HepG2 (cell line): Measurements from ENCODE around the gene ZCCHC3. TPM values are rescaled to one million over a fixed set of nuclear protein-coding genes. Genes with fewer than 3 reads are reported as not detected.
A peak's percentile ranks its signal among the peaks of the same experiment; 100 is the strongest.

ENCODE experiments used
- ATF1 ChIP-seq: IDR thresholded peaks from 2 replicates; pipeline ENCODE4 v1.6.1; 2016; ENCODE audit warnings: mild to moderate bottlenecking, control low read depth
- ATF7 ChIP-seq, 2 experiments: fragments of 450-650 bp in 1 of 2; sonication (generic) in 1 of 2; formaldehyde crosslinking in 1 of 2; IDR thresholded peaks; 2 replicates each; pipeline versions ENCODE4 v1.4.0 to v1.6.1; 2016 to 2020; ENCODE audit warnings: antibody characterized with exemption in 1 of 2, mild to moderate bottlenecking in 1 of 2, missing genetic modification reagents in 1 of 2
- CENPBD1 ChIP-seq: sonication (generic); formaldehyde crosslinking; IDR thresholded peaks from 2 replicates; pipeline ENCODE4 v1.8.0; 2022; ENCODE audit warnings: missing genetic modification reagents, low read depth, mild to moderate bottlenecking, borderline replicate concordance
- CREB1 ChIP-seq, 2 experiments: fragments of 450-650 bp in 1 of 2; IDR thresholded peaks; 2 replicates each; pipeline ENCODE4 v1.6.1; 2016 to 2017; ENCODE audit warnings: control low read depth in 1 of 2, mild to moderate bottlenecking in 1 of 2, missing compliant biosample characterization in 1 of 2, missing genetic modification characterization in 1 of 2
- FOXP4 ChIP-seq: sonication (generic); formaldehyde crosslinking; IDR thresholded peaks from 2 replicates; pipeline ENCODE4 v1.4.0; 2020; ENCODE audit warnings: missing genetic modification reagents
- NR2F1 ChIP-seq, 2 experiments: fragments of 450-650 bp in 1 of 2; formaldehyde crosslinking in 1 of 2; IDR thresholded peaks; 2 replicates each; pipeline versions ENCODE4 v1.5.0 to v1.6.1; 2016 to 2020; ENCODE audit warnings: mild to moderate bottlenecking in 1 of 2, missing compliant biosample characterization in 1 of 2, missing genetic modification reagents in 1 of 2, moderate library complexity in 1 of 2
- PPARG ChIP-seq: conservative IDR thresholded peaks from 2 replicates; pipeline ENCODE4 v1.6.1; 2016; ENCODE audit warnings: missing biosample characterization, missing genetic modification reagents
- REPIN1 ChIP-seq: sonication (generic); formaldehyde crosslinking; IDR thresholded peaks from 2 replicates; pipeline ENCODE4 v1.8.0; 2022; ENCODE audit warnings: missing genetic modification reagents, low read depth, mild to moderate bottlenecking, borderline replicate concordance
- ZNF296 ChIP-seq: sonication (generic); formaldehyde crosslinking; conservative IDR thresholded peaks from 2 replicates; pipeline ENCODE4 v1.5.0; 2020; ENCODE audit warnings: mild to moderate bottlenecking, missing genetic modification reagents
- ZNF33A ChIP-seq: sonication (generic); formaldehyde crosslinking; IDR thresholded peaks from 2 replicates; pipeline ENCODE4 v1.5.1; 2020; ENCODE audit warnings: missing genetic modification reagents, mild to moderate bottlenecking, moderate library complexity, borderline replicate concordance
- ZNF678 ChIP-seq: sonication (generic); formaldehyde crosslinking; IDR thresholded peaks from 2 replicates; pipeline ENCODE4 v1.4.0; 2020; ENCODE audit warnings: mild to moderate bottlenecking, missing genetic modification reagents
- polyA plus RNA-seq, 8 experiments: library from polyadenylated mRNA; depleted of rRNA in 3 of 8; stranded (reverse) in 7 of 8; unstranded in 1 of 8; fragments of >200 nt; fragmentation: Illumina TruSeq in 4 of 8; extraction: Trizol in 4 of 8; gene quantifications; 2 replicates each; pipeline versions ENCODE4 v1.2.1 to v1.2.3, GENCODE V29; 2011 to 2016; ENCODE audit warnings: low read depth in 4 of 8, missing spikeins in 1 of 8, mixed read lengths in 1 of 8; ENCODE audit not compliant: insufficient read depth in 1 of 8
- total RNA-seq, 5 experiments: library from RNA; depleted of rRNA; stranded (reverse); fragments of >200 nt; fragmentation: Illumina TruSeq; extraction: Trizol; gene quantifications; 2 replicates each; pipeline ENCODE4 v1.2.3, GENCODE V29; 2016; ENCODE audit warnings: low read depth in 1 of 5
- TF ChIP-seq, protein P1 (sequence below): sonication (generic); formaldehyde crosslinking; IDR thresholded peaks from 2 replicates; pipeline ENCODE4 v1.4.0; 2020; ENCODE audit warnings: missing genetic modification reagents
- TF ChIP-seq, protein P2 (sequence below): sonication (generic); formaldehyde crosslinking; IDR thresholded peaks from 2 replicates; pipeline ENCODE4 v1.5.1; 2020; ENCODE audit warnings: mild to moderate bottlenecking, missing genetic modification reagents, moderate library complexity

The ZCCHC3 gene
- total and polyA plus RNA-seq, 2 of the 13 experiments (the other 11 are each of a cell fraction or from before 2014, with no cell fraction given), result 46.6 to 63.0 TPM

GRCh38 chr20:327186-328026, 30.0 kb downstream of the ZCCHC3 start (continued):
- TF ChIP-seq, protein P1, sequence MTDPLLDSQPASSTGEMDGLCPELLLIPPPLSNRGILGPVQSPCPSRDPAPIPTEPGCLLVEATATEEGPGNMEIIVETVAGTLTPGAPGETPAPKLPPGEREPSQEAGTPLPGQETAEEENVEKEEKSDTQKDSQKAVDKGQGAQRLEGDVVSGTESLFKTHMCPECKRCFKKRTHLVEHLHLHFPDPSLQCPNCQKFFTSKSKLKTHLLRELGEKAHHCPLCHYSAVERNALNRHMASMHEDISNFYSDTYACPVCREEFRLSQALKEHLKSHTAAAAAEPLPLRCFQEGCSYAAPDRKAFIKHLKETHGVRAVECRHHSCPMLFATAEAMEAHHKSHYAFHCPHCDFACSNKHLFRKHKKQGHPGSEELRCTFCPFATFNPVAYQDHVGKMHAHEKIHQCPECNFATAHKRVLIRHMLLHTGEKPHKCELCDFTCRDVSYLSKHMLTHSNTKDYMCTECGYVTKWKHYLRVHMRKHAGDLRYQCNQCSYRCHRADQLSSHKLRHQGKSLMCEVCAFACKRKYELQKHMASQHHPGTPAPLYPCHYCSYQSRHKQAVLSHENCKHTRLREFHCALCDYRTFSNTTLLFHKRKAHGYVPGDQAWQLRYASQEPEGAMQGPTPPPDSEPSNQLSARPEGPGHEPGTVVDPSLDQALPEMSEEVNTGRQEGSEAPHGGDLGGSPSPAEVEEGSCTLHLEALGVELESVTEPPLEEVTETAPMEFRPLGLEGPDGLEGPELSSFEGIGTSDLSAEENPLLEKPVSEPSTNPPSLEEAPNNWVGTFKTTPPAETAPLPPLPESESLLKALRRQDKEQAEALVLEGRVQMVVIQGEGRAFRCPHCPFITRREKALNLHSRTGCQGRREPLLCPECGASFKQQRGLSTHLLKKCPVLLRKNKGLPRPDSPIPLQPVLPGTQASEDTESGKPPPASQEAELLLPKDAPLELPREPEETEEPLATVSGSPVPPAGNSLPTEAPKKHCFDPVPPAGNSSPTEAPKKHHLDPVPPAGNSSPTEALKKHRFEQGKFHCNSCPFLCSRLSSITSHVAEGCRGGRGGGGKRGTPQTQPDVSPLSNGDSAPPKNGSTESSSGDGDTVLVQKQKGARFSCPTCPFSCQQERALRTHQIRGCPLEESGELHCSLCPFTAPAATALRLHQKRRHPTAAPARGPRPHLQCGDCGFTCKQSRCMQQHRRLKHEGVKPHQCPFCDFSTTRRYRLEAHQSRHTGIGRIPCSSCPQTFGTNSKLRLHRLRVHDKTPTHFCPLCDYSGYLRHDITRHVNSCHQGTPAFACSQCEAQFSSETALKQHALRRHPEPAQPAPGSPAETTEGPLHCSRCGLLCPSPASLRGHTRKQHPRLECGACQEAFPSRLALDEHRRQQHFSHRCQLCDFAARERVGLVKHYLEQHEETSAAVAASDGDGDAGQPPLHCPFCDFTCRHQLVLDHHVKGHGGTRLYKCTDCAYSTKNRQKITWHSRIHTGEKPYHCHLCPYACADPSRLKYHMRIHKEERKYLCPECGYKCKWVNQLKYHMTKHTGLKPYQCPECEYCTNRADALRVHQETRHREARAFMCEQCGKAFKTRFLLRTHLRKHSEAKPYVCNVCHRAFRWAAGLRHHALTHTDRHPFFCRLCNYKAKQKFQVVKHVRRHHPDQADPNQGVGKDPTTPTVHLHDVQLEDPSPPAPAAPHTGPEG, result peak; percentile 35; the same call in 1 of the 2 replicates
- TF ChIP-seq REPIN1 (CRISPR knock-in tag) (0 out of 2 replicates have a peak, but pooled peaks have one; percentile 7), ATF1 (CRISPR knock-in tag) (peak; percentile 58), PPARG (CRISPR knock-in tag) (0 out of 2 replicates have a peak, but pooled peaks have one; percentile 43), FOXP4 (CRISPR knock-in tag) (no peak), NR2F1 (CRISPR knock-in tag; IDR thresholded peaks at IDR 0.05) (0 out of 4 replicates have a peak, but pooled peaks have one; percentile 8 to 20), ZNF678 (CRISPR knock-in tag) (peak; percentile 71; the same call in 1 of the 2 replicates), CENPBD1 (CRISPR knock-in tag) (no peak), ZNF33A (CRISPR knock-in tag) (0 out of 2 replicates have a peak, but pooled peaks have one; percentile 34), CREB1 (IDR thresholded peaks at IDR 0.05) (peak; percentile 78), CREB1 (CRISPR knock-in tag; IDR thresholded peaks at IDR 0.05) (no peak), ATF7 (IDR thresholded peaks at IDR 0.05) (no peak), ATF7 (CRISPR knock-in tag; IDR thresholded peaks at IDR 0.05) (no peak), ZNF296 (CRISPR knock-in tag) (no peak; the same call in 1 of the 2 replicates)
- TF ChIP-seq, protein P2, sequence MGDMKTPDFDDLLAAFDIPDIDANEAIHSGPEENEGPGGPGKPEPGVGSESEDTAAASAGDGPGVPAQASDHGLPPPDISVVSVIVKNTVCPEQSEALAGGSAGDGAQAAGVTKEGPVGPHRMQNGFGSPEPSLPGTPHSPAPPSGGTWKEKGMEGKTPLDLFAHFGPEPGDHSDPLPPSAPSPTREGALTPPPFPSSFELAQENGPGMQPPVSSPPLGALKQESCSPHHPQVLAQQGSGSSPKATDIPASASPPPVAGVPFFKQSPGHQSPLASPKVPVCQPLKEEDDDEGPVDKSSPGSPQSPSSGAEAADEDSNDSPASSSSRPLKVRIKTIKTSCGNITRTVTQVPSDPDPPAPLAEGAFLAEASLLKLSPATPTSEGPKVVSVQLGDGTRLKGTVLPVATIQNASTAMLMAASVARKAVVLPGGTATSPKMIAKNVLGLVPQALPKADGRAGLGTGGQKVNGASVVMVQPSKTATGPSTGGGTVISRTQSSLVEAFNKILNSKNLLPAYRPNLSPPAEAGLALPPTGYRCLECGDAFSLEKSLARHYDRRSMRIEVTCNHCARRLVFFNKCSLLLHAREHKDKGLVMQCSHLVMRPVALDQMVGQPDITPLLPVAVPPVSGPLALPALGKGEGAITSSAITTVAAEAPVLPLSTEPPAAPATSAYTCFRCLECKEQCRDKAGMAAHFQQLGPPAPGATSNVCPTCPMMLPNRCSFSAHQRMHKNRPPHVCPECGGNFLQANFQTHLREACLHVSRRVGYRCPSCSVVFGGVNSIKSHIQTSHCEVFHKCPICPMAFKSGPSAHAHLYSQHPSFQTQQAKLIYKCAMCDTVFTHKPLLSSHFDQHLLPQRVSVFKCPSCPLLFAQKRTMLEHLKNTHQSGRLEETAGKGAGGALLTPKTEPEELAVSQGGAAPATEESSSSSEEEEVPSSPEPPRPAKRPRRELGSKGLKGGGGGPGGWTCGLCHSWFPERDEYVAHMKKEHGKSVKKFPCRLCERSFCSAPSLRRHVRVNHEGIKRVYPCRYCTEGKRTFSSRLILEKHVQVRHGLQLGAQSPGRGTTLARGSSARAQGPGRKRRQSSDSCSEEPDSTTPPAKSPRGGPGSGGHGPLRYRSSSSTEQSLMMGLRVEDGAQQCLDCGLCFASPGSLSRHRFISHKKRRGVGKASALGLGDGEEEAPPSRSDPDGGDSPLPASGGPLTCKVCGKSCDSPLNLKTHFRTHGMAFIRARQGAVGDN (CRISPR knock-in tag), result peak; percentile 84
